Liver (tissue), 3 donors: ENCODE data around the gene TEX14.

Experiments
- GABPA ChIP-seq, 2 donors: IDR thresholded peaks in 1 of 2; conservative IDR thresholded peaks in 1 of 2; 2 replicates each; pipeline ENCODE4 v1.6.1; 2016; ENCODE audit warnings: antibody characterized with exemption in 2 of 2, mild to moderate bottlenecking in 1 of 2, moderate library complexity in 1 of 2
- REST ChIP-seq: IDR thresholded peaks from 2 replicates; pipeline ENCODE4 v1.6.1; 2016; ENCODE audit warnings: antibody characterized with exemption, mild to moderate bottlenecking
- TF ChIP-seq, protein P1 (sequence below): fragments of 150-350 bp; IDR thresholded peaks from 2 replicates; pipeline ENCODE4 v1.5.1; 2017; ENCODE audit warnings: improper control_type of control experiment, low read depth, low read length; ENCODE audit not compliant: missing input control
- donor health status: healthy.
- donor health status: healthy.

- TF ChIP-seq, protein P1, sequence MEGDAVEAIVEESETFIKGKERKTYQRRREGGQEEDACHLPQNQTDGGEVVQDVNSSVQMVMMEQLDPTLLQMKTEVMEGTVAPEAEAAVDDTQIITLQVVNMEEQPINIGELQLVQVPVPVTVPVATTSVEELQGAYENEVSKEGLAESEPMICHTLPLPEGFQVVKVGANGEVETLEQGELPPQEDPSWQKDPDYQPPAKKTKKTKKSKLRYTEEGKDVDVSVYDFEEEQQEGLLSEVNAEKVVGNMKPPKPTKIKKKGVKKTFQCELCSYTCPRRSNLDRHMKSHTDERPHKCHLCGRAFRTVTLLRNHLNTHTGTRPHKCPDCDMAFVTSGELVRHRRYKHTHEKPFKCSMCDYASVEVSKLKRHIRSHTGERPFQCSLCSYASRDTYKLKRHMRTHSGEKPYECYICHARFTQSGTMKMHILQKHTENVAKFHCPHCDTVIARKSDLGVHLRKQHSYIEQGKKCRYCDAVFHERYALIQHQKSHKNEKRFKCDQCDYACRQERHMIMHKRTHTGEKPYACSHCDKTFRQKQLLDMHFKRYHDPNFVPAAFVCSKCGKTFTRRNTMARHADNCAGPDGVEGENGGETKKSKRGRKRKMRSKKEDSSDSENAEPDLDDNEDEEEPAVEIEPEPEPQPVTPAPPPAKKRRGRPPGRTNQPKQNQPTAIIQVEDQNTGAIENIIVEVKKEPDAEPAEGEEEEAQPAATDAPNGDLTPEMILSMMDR: no peak
- TF ChIP-seq REST (no peak), GABPA (IDR thresholded peaks at IDR 0.05 in 1 of 2, conservative IDR thresholded peaks at IDR 0.05 in 1 of 2) (no peak)
Measured at GRCh38 chr17:58693751-58694150, 1.9 kb upstream of the TEX14 start.
